Gastroesophageal sphincter (tissue), 3 donors: ENCODE results near the gene ARHGAP5.

Experiments used
- CTCF ChIP-seq, 4 experiments: fragments of 200-600 bp in 2 of 4; fragments of 450-650 bp in 2 of 4; sonication (generic) in 1 of 4; IDR thresholded peaks; one replicate each; pipeline ENCODE4 v1.5.1; 2017 to 2019; ENCODE audit warnings: antibody characterized with exemption in 4 of 4, mild to moderate bottlenecking in 2 of 4, moderate library complexity in 2 of 4
- EP300 ChIP-seq: sonication (generic); formaldehyde crosslinking; IDR thresholded peaks from one replicate; pipeline ENCODE4 v1.6.1; 2017; ENCODE audit warnings: antibody characterized with exemption, mild to moderate bottlenecking
- POLR2A ChIP-seq, 2 donors: fragments of 450-650 bp; IDR thresholded peaks; one replicate each; pipeline ENCODE4 v1.6.1; 2017; ENCODE audit warnings: antibody characterized with exemption in 2 of 2, mild to moderate bottlenecking in 2 of 2, moderate library complexity in 1 of 2
- POLR2AphosphoS5 ChIP-seq: sonication (generic); formaldehyde crosslinking; IDR thresholded peaks from one replicate; pipeline ENCODE4 v1.6.1; 2017; ENCODE audit warnings: antibody characterized with exemption

GRCh38 chr14:32171469-32171868 is 94.4 kb downstream of the ARHGAP5 start:
- no peak for TF ChIP-seq POLR2A (IDR thresholded peaks at IDR 0.05)
- no peak for TF ChIP-seq CTCF (IDR thresholded peaks at IDR 0.05)
- TF ChIP-seq POLR2AphosphoS5: no peak
- TF ChIP-seq EP300: no peak
